GM10266 (cell line): Measurements from ENCODE around the gene ADGRA1.

Experiments used
- DNase-seq: peaks from one replicate; pipeline ENCODE4 v3.0.0; 2012; ENCODE audit errors: extremely low spot score
- TF ChIP-seq, protein P1 (sequence below): IDR thresholded peaks from 2 replicates; pipeline ENCODE4 v1.5.1; 2012; ENCODE audit warnings: mild to moderate bottlenecking, low read depth; ENCODE audit not compliant: control insufficient read depth, insufficient read depth; ENCODE audit errors: missing control alignments

ADGRA1 gene

DNA sequence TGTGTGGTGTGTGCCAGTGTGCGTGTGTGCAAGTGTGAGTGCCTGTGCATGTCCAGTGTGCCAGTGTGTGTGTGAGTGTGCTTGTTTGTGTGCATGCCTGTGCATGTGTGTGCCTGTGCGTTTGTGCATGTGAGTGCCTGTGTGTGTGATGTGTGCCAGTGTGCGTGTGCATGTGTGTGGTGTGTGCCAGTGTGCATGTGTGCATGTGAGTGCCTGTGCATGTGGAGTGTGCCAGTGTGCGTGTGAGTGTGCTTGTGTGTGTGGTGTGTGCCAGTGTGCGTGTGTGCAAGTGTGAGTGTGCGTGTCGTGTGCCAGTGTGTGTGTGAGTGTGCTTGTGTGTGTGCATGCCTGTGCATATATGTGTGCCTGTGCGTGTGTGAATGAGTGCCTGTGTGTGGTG lies 33.8 kb downstream of the ADGRA1 start:
- TF ChIP-seq, protein P1, sequence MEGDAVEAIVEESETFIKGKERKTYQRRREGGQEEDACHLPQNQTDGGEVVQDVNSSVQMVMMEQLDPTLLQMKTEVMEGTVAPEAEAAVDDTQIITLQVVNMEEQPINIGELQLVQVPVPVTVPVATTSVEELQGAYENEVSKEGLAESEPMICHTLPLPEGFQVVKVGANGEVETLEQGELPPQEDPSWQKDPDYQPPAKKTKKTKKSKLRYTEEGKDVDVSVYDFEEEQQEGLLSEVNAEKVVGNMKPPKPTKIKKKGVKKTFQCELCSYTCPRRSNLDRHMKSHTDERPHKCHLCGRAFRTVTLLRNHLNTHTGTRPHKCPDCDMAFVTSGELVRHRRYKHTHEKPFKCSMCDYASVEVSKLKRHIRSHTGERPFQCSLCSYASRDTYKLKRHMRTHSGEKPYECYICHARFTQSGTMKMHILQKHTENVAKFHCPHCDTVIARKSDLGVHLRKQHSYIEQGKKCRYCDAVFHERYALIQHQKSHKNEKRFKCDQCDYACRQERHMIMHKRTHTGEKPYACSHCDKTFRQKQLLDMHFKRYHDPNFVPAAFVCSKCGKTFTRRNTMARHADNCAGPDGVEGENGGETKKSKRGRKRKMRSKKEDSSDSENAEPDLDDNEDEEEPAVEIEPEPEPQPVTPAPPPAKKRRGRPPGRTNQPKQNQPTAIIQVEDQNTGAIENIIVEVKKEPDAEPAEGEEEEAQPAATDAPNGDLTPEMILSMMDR: no peak
- DNase-seq: no peak

DNA sequence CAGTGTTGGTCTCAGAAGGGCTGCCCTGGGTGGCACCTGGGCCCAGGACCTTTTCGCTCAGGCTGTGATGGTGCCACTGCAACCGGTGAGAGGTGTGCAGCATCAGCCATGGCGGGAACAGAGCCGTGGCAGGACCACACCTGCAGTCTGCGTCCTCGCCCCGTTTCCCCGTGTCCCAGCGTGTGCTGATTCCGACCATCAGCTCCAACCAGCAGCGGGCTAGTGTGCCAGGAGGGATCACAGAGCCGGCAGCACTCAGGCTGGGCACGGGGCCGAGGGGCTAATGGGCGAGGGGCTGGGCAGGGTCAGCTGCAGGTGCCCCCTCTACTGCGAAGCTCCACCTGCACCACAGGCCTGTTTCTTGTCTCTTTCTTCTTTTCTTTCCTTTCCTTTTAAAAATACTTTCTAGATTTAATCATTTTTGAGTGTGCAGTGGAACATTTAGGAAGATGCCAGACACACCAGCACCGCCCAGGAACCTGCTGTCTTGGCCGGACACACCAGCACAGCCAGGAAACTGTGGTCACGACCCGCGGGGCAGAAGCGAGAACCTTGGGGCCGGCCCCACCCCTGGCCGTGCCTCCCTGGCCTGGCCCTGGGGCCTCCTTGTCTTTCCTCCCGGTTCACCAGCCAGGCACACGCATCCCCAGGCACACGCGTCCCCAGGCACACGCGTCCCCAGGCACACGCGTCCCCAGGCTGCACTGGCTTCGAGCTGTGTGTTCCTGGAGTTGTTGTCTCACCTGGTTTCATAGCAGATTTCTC lies 34.6 kb downstream of the ADGRA1 start:
- TF ChIP-seq, protein P1: no peak
- no peak for DNase-seq

DNA sequence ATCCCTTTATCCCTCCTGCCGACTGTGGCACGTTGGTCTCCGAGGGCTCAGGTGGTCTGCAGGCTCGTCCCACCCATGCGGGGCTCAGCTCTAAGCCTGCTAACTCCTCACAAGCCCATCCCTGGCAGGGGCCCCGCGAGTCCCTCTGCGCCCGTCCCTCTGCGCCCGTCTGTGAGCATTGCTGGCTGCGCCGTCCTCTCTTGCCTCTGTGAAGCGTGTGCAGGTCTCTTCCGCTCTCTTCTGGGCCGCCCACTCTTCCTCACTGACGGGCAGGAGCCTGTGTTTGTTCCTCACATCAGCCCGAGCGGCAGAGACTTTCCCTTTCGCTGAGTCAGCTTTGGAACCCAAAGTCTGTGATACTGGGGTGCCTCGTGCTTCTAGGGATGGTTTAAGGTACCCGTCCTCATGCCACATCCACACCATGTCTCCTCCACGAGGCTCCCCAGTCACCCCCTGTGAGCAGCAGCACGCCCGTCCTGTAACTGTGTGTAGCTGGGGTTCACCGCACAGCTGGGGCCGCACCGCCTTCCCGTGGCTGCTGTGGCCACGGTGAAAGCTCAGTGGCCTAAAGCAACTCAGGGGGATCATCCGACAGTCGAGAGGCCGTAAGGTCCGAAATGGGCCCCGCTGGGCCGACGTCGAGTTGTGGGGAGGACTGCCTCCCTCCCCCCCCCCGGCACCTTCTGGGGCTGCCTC lies 35.5 kb downstream of the ADGRA1 start:
- DNase-seq: no peak
- TF ChIP-seq, protein P1: no peak

- TF ChIP-seq, protein P1: no peak
- no peak for DNase-seq
Observed at GRCh38 chr10:133123746-133124356, 36.1 kb downstream of the ADGRA1 start.

- DNase-seq: no peak
- TF ChIP-seq, protein P1: peak; percentile 35
Observed at GRCh38 chr10:133124357-133125211, 36.9 kb downstream of the ADGRA1 start.

- DNase-seq: no peak
- TF ChIP-seq, protein P1: no peak
Observed at GRCh38 chr10:133125901-133126300, 38.2 kb downstream of the ADGRA1 start.
